Germinal center (tissue), 1 donor: Measurements from ENCODE around the gene GIGYF1.
"Not testable (repeated sequence)": the region's sequence is repeated elsewhere in the genome, so short reads cannot be mapped to it uniquely, and the experiment has no call there.

Experiments
- DNase-seq: peaks from one replicate; pipeline ENCODE4 v3.0.0; 2012; ENCODE audit warnings: mixed read lengths, low spot score

GIGYF1 gene

GRCh38 chr7:100671353-100672327 lies 22.4 kb downstream of the GIGYF1 start:
- DNase-seq = no peak

- no peak for DNase-seq
Measured at GRCh38 chr7:100670074-100670473, 24.0 kb downstream of the GIGYF1 start.

- not testable (repeated sequence) for DNase-seq
Measured at GRCh38 chr7:100669106-100669505, 24.9 kb downstream of the GIGYF1 start.

GRCh38 chr7:100668069-100668449 lies 26.0 kb downstream of the GIGYF1 start:
- no peak for DNase-seq

- no peak for DNase-seq
Measured at GRCh38 chr7:100667331-100668068, 26.6 kb downstream of the GIGYF1 start.

GRCh38 chr7:100665168-100665726 lies 28.8 kb downstream of the GIGYF1 start:
- DNase-seq = no peak

- not testable (repeated sequence) for DNase-seq
Measured at GRCh38 chr7:100662194-100662776, 31.8 kb downstream of the GIGYF1 start.

GRCh38 chr7:100655908-100656674 lies 38.0 kb downstream of the GIGYF1 start, which contains the start of gene ACTL6B:
ACTL6B (minus strand) TSS chr7:100656448; CDS start chr7:100656354, 94 bp downstream.
- DNase-seq = peak; percentile 70

GRCh38 chr7:100654908-100655831 lies 38.9 kb downstream of the GIGYF1 start:
- no peak for DNase-seq

- no peak for DNase-seq
Measured at GRCh38 chr7:100649826-100650565, 44.1 kb downstream of the GIGYF1 start.

- peak; percentile 97 for DNase-seq
Measured at GRCh38 chr7:100642534-100642907, 51.5 kb downstream of the GIGYF1 start.

GRCh38 chr7:100641860-100642533 lies 52.1 kb downstream of the GIGYF1 start:
- DNase-seq = no peak

GRCh38 chr7:100641463-100641859 lies 52.6 kb downstream of the GIGYF1 start, which contains the start of gene TFR2:
TFR2 (minus strand) TSS chr7:100641552; CDS start chr7:100641509, 43 bp downstream.
- DNase-seq = no peak

- DNase-seq = no peak
Measured at GRCh38 chr7:100640517-100641440, 53.3 kb downstream of the GIGYF1 start.

GRCh38 chr7:100639995-100640516 lies 54.0 kb downstream of the GIGYF1 start:
- DNase-seq = no peak

- DNase-seq = peak; percentile 60
Measured at GRCh38 chr7:100632951-100633717, 60.9 kb downstream of the GIGYF1 start.

- DNase-seq = no peak
Measured at GRCh38 chr7:100630066-100630465, 64.0 kb downstream of the GIGYF1 start.
